PC-3 (cell line): ENCODE measurements around the gene BID.

ENCODE experiments used
- EZH2 ChIP-seq: fragments of 300-600 bp; sonication (generic); IDR thresholded peaks from one replicate; pipeline ENCODE4 v1.6.1; 2017; ENCODE audit warnings: antibody characterized with exemption, mild to moderate bottlenecking, low read length; ENCODE audit not compliant: unreplicated experiment
- TF ChIP-seq, protein P1 (sequence below): fragments of 300-600 bp; sonication (generic); conservative IDR thresholded peaks from 2 replicates; pipeline ENCODE4 v1.5.1; 2017; ENCODE audit warnings: antibody characterized with exemption, low read depth, mild to moderate bottlenecking, low read length

DNA sequence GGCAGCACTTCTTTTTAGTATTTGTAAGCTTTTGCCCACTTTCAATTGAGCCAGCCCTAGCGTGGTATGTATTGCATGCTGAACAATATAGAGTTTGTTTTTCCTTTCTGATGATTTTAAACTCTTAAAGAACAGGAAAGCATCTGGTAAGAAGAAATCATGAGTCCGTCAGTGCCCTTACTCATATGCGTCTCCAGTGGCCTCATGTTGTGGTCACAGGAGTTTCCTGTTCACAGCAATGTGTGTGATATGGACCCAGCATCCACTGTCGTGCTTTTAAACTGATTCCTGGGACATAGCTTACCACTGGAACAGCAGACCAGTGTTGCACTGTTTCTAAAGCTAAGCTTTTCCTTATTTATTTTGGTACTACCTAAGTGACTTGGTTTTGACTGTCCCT lies 40.1 kb downstream of the BID start:
- TF ChIP-seq, protein P1, sequence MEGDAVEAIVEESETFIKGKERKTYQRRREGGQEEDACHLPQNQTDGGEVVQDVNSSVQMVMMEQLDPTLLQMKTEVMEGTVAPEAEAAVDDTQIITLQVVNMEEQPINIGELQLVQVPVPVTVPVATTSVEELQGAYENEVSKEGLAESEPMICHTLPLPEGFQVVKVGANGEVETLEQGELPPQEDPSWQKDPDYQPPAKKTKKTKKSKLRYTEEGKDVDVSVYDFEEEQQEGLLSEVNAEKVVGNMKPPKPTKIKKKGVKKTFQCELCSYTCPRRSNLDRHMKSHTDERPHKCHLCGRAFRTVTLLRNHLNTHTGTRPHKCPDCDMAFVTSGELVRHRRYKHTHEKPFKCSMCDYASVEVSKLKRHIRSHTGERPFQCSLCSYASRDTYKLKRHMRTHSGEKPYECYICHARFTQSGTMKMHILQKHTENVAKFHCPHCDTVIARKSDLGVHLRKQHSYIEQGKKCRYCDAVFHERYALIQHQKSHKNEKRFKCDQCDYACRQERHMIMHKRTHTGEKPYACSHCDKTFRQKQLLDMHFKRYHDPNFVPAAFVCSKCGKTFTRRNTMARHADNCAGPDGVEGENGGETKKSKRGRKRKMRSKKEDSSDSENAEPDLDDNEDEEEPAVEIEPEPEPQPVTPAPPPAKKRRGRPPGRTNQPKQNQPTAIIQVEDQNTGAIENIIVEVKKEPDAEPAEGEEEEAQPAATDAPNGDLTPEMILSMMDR = no peak
- no peak for TF ChIP-seq EZH2
